ENCODE measurements around the gene ST3GAL5. TPM values are rescaled to one million over a fixed set of nuclear protein-coding genes. Genes with fewer than 3 reads are reported as not detected.

ST3GAL5 gene
- total and polyA plus RNA-seq, 2 of the 8 experiments (the other 6 are each of a cell fraction or from before 2014, with no cell fraction given): 1.9 to 4.5 TPM

GRCh38 chr2:85911814-85912692, 23.3 kb upstream of the ST3GAL5 start (continued):
- no peak for TF ChIP-seq HDAC2 (IDR thresholded peaks at IDR 0.05; ENCODE audit: borderline replicate concordance in 1 of 2, low read depth in 2 of 2, low read length in 2 of 2)
- no peak for TF ChIP-seq SRF (IDR thresholded peaks at IDR 0.05; ENCODE audit: low read depth, low read length)
- TF ChIP-seq HDAC6 (IDR thresholded peaks at IDR 0.05; ENCODE audit: low read depth, low read length): no peak
- TF ChIP-seq MAFK (IDR thresholded peaks at IDR 0.05; ENCODE audit: low read depth, low read length): no peak

All from H1 (cell line).